ENCODE data around the gene RBM15.

The RBM15 gene, protein sequence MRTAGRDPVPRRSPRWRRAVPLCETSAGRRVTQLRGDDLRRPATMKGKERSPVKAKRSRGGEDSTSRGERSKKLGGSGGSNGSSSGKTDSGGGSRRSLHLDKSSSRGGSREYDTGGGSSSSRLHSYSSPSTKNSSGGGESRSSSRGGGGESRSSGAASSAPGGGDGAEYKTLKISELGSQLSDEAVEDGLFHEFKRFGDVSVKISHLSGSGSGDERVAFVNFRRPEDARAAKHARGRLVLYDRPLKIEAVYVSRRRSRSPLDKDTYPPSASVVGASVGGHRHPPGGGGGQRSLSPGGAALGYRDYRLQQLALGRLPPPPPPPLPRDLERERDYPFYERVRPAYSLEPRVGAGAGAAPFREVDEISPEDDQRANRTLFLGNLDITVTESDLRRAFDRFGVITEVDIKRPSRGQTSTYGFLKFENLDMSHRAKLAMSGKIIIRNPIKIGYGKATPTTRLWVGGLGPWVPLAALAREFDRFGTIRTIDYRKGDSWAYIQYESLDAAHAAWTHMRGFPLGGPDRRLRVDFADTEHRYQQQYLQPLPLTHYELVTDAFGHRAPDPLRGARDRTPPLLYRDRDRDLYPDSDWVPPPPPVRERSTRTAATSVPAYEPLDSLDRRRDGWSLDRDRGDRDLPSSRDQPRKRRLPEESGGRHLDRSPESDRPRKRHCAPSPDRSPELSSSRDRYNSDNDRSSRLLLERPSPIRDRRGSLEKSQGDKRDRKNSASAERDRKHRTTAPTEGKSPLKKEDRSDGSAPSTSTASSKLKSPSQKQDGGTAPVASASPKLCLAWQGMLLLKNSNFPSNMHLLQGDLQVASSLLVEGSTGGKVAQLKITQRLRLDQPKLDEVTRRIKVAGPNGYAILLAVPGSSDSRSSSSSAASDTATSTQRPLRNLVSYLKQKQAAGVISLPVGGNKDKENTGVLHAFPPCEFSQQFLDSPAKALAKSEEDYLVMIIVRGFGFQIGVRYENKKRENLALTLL

DNA sequence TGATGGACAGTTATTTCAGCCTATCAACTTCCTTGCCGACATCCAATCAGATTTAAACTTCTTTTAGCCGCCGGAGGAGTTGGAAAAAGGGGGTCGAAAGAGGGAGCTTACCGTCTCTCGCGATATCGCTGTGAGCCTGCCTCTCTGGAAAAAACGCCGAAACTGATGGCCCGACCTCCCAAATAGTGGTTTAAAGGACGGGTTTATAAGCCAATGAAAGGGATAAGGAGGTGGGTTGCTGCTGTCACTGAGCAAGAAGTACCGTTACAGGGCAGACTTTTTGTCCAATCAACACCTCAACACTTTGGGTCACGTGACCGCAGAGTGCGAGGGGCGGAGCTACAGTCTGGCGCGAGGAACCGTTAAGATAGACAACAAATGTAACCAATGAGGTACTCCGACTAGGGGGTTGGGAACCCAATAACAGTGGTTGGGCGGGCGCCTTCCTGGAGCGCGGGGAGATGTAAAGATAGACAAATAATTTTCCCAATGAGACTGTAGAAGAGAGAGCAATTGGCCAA lies at the start of gene RBM15:
Gene RBM15 (plus strand): TSS at position 492 of the 521 bp plus-strand sequence. CDS start 29 bp downstream, at position 521.
- DNase-seq (ENCODE audit: low read depth) = peak; percentile 100

DNA sequence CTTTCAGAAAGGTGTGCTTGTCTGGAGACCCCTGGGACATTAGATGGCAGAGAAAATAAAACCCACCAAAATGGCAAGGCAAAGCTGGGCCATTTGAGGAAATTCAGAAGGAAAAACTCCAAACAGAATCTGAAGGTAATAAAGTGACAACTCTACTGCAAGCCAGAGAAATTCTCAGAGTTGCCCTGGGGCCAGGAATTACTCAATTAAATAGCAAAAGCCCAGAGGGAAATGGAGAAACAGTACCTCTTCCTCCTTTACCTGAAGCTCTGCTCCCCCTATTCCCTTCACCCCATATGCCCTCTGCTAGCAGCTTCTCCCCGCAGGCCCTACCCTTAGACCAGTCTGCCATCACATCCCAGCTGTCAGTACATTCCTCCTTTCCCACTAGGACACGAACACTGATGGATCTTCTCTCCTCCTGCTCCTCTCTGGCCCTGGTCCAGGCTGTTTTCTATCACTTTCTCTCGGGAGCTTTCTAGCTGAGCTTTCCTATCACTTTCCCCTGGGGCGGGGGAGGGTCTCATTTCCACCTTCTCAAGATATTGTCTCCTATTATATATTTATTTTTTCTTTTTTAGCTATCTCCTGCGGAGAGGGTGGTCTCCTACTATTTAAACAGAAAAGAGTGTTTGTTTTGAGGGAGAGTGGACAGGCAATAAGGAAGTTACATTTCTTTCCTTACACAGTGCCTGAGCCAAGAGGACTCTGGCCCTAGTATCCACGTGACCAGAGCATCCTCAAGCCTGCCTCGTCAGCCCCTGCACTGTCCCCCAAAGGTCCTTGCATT lies 47.7 kb upstream of the RBM15 start:
- DNase-seq (ENCODE audit: low read depth) = no peak

DNA sequence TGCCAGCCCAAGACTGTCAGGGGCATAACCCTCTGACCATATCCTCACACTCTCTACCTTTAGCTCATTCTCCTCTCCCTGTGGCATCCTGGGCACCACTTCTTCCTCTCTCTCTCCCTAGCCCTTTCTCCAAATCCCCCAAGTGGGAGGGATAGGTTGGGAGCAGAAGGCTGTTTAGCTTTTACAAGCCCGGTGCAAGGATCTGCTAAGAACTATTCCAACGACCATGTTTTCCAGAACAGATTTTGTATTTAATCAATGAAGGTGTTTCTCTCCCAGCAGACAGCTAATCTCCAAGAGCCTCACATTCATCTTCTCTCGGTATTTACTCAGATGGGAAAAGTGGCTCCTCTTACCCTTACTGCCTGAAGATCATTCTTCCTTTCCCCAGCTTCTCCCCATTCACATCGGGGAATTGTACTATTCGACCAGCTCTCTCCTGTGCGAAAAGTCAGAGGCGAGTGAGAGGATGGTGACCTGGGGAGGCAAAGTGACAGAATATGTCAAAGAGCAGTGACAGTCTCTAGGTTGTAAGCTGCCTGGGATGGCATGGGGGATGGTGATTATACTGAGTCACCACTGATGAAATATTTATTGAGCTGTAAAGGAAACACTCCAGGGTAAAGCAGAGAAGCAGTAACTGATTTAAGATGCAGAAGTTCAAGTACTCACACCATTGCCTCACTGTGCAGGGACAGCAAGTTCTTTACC lies 47.0 kb upstream of the RBM15 start:
- DNase-seq (ENCODE audit: low read depth) = peak; percentile 44

DNA sequence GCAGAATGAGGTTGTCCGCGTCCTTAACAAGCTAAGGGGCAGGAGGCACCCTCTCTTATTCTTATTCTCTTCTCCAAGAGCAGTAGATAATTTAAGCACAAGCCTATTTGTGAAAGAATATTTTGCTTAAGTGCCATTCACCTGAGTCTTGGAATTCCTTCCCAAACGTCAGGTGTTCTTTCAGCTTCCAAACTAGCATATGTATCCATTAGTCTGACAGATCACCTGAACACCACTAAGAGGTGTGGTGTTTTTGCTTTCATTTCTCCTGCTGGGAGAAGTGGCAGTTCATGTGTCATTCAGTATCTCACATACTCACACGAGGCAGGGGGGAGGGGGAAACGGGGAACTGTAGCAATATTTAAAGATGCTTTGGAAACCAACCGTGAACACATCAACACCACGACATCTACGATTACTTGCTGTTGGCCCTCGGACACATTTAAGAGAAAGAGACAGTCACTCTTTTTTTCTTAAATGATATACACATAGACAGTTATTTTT lies 45.5 kb upstream of the RBM15 start:
- no peak for DNase-seq (ENCODE audit: low read depth)

DNA sequence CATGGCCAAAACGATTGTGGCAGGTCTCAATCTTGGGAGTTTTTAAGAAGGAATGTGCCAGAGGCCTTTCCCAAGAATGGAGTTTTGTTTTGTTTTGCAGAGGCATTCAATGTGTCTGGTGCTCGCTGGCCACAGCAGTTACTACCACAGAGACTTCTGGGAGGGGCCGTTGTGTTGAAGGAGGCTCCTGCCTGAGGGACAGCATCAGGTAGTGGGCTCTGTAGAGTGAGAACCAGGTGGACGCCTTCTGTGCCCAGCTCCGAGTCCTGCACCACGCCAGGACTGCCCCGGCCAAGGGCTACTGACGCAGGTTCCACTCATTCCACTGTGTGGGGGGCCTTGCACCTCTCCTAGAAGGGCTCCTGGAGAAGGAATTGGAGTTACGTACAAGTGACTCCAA lies 44.9 kb upstream of the RBM15 start:
- DNase-seq (ENCODE audit: low read depth) = no peak

DNA sequence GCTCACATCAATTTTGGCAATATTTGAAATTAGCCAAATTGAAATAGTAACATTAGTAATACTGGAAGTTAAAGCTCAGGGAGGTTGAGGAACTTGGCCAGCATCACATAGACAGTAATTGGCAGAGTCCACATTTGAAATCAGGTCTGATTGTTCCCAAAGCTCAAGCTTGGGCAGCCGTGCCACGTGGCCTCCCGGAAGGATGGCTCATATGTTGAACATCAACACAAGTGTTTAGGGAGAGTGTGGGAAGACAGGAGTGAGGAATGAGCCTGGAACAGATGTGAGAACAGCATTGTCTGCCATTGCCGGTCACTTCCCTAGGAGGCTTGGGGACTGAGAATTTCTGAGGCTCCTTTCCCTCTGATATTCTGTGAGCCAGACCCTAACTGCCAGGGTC lies 40.2 kb upstream of the RBM15 start:
- DNase-seq (ENCODE audit: low read depth) = no peak

DNA sequence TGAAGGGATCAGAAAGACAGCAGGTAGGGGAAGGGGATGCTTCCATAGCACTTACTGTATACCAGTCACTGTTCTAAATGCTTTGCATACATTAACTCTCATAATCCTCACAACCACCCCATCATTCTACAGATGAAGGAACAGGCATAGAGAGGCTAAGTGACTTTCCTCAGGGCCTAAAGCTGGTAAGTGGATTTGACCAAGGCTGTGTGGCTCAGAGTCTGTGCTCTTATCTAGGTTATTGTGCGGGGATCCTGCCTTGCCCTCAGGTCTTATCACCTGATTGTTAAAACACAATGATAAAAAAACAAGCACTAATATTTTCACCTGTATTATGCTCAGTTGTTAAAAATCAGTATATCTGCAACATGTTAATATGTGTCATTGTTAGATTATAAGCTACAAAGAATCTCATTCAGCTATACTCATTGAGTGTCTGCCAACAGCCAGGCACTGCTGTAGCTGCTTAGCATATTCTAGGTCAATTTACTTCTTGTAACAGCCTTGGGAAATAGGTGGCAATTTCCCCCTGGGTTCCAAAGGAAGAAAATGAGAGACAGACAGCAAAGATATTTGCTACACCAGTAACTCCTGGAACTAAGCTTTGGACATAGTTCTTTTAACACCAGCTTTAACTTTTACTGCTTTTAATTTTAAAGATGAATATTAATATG lies 38.6 kb upstream of the RBM15 start:
- no peak for DNase-seq (ENCODE audit: low read depth)

DNA sequence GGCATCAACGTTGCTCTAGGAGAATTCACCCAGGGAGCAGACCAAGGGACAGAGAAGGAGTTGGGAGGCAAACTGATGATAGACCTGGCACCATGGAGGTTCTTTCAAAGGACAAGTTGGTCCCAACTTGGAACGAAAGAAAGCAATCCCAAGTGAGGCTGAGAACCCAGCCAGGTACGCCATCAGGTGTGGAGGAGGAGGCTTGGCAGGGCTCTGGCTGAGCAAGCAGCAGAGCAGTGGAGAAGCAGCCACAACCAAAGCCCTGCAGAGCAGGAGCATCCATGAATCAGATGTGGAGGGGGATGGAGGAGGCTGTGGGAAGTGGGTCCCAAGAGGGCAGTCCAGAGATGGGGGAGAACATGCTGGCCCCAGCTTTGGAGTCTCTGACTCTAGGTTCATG lies 36.3 kb upstream of the RBM15 start:
- DNase-seq (ENCODE audit: low read depth) = no peak

DNA sequence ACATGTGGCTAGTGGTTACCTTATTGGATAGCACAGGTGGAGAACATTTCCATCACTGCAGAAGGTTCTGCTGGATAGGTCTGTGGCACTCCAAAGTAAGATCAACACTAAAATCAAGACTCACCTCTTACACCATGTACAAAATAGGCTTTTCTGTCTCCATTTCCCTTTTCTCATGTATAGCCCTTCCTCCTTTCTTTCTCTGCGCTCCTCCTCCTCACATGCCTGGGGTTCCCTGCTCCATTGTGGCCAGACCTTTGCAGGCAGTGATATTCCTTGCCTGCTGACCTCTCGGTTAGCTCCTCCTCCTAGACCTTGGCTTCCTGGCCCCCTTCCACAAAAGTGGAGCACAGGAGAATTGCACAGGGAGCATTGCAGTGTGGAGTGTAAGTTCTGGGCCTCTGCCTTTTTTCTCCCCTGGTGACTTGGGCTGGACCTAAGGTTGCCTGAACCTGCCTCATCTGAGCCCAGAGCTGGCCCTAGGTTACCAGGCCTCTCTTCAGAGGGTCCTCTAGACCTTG lies 33.2 kb upstream of the RBM15 start:
- no peak for DNase-seq (ENCODE audit: low read depth)

DNA sequence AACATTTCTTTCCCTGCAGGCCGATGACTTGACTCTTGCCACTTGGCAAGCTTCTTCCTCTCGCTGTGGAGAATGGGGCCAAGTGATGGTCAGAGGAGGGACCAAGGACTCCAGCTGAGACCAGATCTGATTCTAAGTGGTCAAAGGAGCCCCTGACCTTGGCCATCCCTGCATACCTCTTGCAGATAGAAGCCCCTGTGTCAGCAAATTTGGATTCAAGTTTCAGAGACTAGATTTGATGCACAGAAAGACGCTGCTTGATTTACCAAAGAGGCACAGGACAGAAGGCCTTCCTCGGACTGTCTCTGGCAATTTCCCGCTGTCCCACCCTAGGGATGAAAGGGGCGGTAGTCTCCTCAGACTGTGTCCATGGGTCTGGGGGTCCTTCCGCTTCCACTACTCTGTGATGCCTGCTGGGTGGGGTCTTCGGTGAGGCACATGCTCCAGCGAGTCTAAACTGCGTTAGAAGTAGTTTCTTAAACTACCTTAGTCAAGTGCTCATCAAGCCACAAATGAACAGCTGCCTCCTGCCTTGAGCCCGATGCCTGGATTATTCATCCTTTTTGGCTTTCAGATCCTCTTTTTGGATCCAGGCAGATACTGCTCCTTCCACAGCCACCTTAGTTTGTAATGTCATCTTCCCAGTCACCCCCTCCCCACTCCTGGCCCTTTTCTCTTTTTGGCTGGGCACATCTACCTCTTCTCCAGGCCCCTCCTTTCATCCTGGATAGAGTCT lies 31.8 kb upstream of the RBM15 start:
- DNase-seq (ENCODE audit: low read depth) = no peak

DNA sequence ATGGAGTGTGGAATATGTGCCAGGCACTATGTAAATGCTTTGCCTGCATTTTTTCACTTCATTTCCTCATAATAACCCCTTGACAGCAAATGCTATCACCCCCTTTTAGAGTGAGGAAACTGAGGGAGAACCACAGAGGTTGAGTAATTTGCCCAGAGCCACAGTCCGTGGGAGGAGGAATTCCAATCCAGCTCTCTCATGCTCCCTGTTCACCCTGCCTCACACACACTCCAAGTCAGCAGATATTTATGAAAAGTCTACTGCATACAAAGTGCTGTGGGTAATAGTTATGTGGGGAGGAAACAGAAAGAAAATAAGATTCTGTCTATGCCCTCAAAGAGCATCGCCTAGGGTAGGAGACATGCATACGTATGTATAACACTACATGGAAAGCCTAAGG lies 30.9 kb upstream of the RBM15 start:
- peak; percentile 99 for DNase-seq (ENCODE audit: low read depth)

DNA sequence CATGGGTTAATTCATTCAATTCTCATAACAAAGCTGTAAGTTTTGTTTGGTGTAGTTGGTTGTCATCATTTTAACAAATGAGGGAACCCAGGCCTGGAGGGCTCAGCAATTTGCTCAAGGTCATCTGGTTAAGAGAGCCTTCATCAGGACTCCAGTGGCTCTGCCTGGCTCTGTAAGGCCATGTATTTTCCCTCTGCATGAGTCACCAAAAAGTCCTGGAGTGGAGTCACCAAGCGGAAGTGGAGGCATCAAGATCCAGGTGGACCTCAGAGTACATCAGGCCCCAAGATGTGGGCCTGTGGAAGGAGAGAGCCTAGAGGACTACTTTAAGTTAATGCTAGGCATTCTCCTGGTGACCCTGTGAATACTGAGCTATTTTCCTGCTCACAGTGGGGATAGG lies 30.0 kb upstream of the RBM15 start:
- DNase-seq (ENCODE audit: low read depth) = peak; percentile 80

DNA sequence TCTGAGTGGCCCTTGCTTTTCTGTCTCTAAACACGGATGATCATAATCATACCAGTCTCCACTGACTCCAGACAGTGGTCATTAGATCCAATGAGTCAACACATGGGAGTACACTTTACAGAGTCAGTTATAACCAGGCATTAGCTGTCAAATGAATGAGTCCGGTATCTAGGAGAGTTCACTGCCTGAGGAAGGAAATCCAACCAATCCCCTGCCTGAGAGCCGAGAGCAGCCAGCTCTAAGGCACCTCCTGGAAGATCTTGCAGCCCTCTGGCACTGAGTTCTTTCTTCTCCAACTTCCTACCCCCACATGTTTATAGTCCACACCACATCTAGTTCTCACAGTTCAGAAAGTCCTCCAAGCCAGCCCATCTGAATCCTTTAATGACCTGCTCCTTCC lies 29.4 kb upstream of the RBM15 start:
- DNase-seq (ENCODE audit: low read depth) = peak; percentile 98

DNA sequence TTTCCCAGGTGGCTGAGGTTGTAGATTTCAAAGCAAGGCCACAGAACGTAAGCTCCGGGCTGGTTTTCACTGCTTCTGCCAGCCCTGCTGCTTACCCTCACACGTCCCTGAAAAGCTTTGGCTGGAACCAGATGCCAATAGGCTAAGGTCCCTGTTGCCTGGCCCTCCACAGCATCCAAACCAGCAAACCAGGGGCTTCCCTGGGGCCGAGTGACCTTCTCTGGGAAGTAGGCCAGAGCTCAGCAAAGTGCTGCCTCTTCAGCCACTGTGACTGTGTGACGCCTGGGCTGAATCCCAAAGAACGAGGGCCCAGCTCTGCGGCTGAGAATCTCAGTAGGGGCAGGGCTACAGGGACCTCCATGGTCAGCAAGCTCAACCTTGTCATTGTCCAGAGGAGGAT lies 28.9 kb upstream of the RBM15 start:
- DNase-seq (ENCODE audit: low read depth) = no peak

DNA sequence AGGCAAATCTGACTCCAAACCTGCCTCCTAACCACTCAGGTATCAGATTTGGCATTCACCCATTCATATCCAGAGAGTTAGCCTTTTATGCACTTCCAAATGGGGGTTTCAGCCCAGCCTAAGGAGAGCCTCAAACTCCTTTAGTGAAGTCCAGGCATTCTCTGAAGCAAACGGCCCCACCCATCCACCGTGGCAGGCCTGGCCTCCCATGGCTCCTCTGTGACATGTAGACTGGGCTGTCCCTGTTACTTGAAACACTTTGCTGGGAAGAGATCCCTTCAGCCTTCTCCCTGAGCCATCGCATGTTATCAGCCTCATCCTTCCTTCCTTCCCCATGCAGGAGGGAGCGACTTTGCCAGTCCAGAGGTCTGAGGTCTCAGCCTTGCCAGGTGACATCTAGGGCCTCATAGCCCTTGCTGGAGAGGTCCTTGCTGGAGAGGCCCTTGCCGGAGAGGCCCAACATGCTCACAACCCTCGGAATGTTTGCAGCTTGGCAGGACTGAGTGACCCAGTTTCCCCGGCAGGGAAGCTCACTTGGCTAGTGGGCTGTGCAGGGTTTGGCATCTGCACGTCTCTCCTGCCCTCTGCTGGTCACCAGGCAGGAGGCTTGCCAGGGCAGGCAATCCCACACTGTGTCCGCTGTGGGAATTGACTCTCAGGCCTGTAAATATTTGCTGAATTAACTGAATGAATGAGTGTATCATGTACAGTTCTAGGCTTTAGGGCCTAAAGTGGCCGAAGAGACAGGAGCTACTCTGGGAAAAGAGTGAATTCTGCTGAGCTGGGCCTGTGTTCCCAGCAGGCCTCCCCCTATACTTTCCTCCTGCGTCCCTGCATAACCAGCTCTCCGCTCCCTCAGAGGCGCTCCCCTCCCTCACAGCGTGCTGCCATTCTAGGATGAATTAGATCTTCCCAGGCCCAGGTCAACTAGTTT lies 26.7 kb upstream of the RBM15 start:
- DNase-seq (ENCODE audit: low read depth) = peak; percentile 77

DNA sequence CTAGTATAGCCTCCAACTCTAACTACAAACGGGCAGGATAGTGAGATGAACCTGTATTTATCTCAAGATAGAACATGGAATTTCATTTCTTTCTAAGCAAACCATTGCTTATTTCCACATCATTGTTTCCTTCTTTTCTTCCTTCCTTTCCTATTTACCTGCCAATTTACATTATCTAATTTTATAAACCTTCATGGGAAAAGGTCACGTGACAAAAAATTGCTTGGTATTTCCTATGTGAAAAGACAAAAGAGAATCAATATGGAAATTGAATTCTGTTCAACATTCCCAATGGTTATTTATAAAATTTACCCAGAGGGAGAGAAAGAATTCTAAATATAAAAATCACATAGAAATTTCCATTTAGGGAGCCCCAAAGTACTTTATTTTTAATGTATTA lies 22.4 kb upstream of the RBM15 start:
- no peak for DNase-seq (ENCODE audit: low read depth)

DNA sequence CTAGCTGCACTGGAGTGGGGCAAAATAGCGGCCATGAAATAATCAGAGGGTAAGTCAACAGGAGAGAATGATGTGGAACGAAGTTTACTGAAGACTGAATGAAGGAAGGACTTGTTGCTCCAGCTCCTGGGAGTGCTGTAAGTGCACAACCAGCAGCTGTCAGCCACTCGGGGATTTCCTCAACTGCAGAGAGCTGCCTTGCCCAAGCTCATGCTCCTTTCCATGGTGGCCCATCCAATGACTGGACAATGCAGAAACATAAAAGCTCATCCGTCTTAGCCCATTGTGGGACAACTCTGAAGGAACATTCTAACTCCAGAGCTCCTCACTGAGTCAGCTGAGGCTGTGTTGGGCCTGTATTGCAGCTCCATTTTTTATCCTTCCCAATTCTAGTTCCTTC lies 21.1 kb upstream of the RBM15 start:
- DNase-seq (ENCODE audit: low read depth) = no peak

Measured in amniotic epithelial cell (primary cell).